Fibroblast of mammary gland (primary cell): ENCODE results near the gene SOS2.

Experiments used
- DNase-seq: peaks from one replicate; pipeline ENCODE4 v3.0.0-alpha.2; 2010; ENCODE audit warnings: low read depth
- H3K4me3 ChIP-seq: 2 replicates; pipeline ENCODE4 v1.5.1; 2011; ENCODE audit warnings: low read depth, mild to moderate bottlenecking, low read length, moderate library complexity; ENCODE audit not compliant: control insufficient read depth
- TF ChIP-seq, protein P1 (sequence below): conservative IDR thresholded peaks from 2 replicates; pipeline ENCODE4 v1.5.1; 2011; ENCODE audit warnings: low read depth, low read length, inconsistent platforms; ENCODE audit not compliant: control insufficient read depth, insufficient read depth

The SOS2 gene

DNA sequence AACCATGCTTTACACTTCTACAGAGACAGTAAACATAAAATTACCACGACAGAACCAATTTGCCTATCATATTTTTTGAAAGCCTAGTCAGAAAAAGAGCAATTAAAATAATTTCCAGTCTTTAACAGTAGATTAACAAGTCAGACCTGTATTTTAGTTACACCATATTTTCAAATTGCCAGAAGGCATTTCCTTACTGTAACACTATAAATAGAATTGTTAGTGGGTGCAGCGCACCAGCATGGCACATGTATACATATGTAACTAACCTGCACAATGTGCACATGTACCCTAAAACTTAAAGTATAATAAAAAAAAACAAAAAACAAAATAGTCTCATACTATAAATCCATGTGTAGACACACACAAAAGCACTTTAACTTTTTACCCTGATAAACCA is 16.0 kb downstream of the SOS2 start:
- TF ChIP-seq, protein P1, sequence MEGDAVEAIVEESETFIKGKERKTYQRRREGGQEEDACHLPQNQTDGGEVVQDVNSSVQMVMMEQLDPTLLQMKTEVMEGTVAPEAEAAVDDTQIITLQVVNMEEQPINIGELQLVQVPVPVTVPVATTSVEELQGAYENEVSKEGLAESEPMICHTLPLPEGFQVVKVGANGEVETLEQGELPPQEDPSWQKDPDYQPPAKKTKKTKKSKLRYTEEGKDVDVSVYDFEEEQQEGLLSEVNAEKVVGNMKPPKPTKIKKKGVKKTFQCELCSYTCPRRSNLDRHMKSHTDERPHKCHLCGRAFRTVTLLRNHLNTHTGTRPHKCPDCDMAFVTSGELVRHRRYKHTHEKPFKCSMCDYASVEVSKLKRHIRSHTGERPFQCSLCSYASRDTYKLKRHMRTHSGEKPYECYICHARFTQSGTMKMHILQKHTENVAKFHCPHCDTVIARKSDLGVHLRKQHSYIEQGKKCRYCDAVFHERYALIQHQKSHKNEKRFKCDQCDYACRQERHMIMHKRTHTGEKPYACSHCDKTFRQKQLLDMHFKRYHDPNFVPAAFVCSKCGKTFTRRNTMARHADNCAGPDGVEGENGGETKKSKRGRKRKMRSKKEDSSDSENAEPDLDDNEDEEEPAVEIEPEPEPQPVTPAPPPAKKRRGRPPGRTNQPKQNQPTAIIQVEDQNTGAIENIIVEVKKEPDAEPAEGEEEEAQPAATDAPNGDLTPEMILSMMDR = no peak

DNA sequence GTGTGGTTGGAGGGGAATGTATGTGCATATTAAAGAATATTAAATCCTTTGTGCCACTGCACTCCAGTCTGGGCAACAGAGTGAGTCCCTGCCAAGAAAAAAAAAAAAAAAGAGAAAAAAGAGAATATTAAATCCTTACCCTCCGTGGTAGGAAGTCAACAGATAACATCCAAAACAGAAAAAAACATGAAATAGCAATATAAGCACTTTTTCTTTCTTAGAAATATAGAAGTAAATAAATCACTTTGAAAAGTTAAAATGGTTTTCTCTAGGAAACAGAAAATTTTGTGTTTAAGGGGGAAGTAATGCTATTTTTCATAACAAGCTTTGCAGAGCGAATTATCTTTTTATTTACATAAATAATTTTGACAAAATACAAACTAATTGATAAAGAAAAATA is 17.6 kb downstream of the SOS2 start:
- TF ChIP-seq, protein P1 = no peak
- no peak for DNase-seq

More for the DNA sequence above, 16.0 kb downstream of the SOS2 start:
- DNase-seq = no peak
- H3K4me3 ChIP-seq = no peak overlapping the region

DNA sequence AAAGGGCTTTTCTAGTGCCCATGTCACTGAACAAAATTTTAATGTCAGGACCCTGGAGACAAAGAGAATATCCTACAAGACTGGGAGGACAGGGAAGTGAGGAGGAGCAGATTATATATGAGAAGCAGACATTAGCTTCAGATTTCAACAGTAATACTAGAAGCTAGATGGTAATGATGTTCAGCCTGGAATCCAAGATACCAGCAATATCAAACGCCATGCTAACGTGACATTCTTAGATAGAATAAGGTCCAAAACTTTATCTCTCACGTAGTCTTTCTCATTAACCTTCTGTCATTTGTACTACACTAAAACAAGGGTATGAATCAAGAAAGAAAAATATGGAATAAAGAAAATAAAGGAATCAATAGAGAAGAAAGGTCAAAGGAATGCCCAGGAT is 18.7 kb downstream of the SOS2 start:
- no peak for DNase-seq
- no peak overlapping the region for H3K4me3 ChIP-seq
- TF ChIP-seq, protein P1 = no peak

More for the DNA sequence above, 17.6 kb downstream of the SOS2 start:
- no peak overlapping the region for H3K4me3 ChIP-seq

DNA sequence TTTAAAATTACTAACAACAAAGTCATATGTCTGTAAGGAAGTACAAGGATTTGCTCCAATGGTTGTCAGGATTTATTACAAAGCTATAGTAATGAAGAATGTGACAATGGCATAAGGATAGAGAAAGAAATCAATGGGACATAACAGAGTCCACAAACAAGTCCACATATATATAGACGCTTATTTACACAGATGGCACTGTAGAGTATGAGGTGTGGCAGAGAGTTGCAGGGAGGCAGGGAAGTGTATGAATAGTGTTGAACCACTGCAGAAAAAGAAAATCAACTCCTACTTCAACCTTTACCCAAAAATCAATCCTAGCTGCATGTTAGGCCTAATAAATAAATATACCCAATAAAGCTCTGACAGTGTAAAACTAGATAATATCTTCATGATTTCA is 21.3 kb downstream of the SOS2 start:
- H3K4me3 ChIP-seq = no peak overlapping the region
- TF ChIP-seq, protein P1 = no peak
- DNase-seq = no peak

DNA sequence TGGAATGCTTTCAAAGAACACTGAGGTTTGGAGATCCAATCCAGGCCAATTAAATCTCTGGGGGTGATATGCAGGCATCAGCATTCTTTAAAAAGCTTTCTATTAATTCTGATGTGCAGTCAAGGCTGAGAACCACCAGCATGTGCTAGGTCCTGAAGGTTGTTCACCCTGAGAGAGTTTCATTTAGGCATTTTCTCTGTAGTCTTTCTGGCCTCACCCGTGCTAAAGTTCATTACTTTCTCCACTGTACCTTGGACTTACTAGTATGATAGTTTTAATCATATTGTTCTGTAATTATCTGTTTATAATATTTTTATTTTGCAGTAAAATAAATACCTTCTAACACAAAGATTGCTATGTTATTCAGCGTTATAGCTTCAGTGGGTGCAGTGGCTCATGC is 32.9 kb downstream of the SOS2 start:
- H3K4me3 ChIP-seq = no peak overlapping the region
- TF ChIP-seq, protein P1 = no peak
- DNase-seq = no peak

DNA sequence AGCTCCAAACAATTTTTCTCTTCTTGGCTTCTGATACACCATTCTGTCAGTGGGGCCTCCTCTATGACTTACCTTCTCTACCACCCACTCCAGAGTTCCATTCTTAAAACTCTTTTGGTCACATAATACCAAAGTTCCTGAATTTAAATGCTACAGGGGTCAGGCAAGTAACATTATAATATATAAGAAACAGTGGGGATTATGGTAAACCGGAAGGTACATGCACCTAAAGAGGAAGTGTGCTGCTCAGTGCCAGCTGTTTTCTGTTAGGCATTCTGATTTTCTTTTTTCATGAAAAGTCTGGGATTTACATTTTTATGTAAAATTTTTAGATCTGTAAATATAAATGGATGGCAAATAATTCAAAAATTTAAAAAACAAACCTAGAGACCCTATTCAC is 39.9 kb downstream of the SOS2 start:
- TF ChIP-seq, protein P1 = no peak
- no peak for DNase-seq
- no peak overlapping the region for H3K4me3 ChIP-seq

DNA sequence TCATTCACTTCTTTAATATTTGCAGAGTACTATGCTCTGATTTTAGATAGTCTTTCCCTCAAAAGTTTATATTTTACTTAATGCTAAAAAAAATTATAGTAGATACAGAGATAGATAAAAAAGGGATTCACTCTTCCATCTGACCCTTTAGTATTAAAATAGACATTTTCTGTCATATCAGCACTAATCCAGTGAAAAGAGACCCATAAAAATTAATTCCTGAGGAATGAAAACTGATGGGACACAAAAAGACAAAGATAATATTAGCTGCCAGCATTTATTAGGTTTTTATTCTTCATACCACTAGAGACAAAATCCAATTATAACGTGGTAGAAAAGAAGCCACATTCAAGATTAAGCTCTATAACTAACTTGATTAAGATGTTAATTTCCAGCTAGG is 45.3 kb downstream of the SOS2 start:
- no peak overlapping the region for H3K4me3 ChIP-seq
- TF ChIP-seq, protein P1 = no peak
- DNase-seq = no peak
